CD4-positive, alpha-beta memory T cell (primary cell): ENCODE data around the gene SLC5A1. TPM values are rescaled to one million over a fixed set of nuclear protein-coding genes. Genes with fewer than 3 reads are reported as not detected.

Experiments
- CTCF ChIA-PET: fragments of 350-600 bp; sonication (Branson Sonifier 250); formaldehyde crosslinking; loops from one replicate; lab custom pipeline; 2021; ENCODE audit warnings: inconsistent platforms; ENCODE audit not compliant: partially characterized antibody; lab: Charles Lee
- POLR2A ChIA-PET: fragments of 350-600 bp; sonication (Branson Sonifier 250); formaldehyde crosslinking; loops from one replicate; lab custom pipeline; 2021; ENCODE audit not compliant: partially characterized antibody; lab: Charles Lee
- DNase-seq, 5 donors: peaks; one replicate each; pipeline versions ENCODE4 v3.0.0 to v3.0.0-alpha.2; 2020 to 2022; ENCODE audit warnings: mixed read lengths in 1 of 5
- H3K27ac ChIP-seq: one replicate; pipeline ENCODE4 v1.7.0; 2013; ENCODE audit warnings: low read depth, low read length
- H3K27me3 ChIP-seq: 2 replicates; pipeline ENCODE4 v1.7.0; 2013; ENCODE audit warnings: mild to moderate bottlenecking, low read length, moderate library complexity; ENCODE audit not compliant: insufficient read depth
- H3K36me3 ChIP-seq: 2 replicates; pipeline ENCODE4 v1.7.0; 2013; ENCODE audit warnings: mild to moderate bottlenecking, low read length, moderate library complexity; ENCODE audit not compliant: insufficient read depth
- H3K4me1 ChIP-seq: 2 replicates; pipeline ENCODE4 v1.7.0; 2013; ENCODE audit warnings: mild to moderate bottlenecking, low read length, moderate library complexity; ENCODE audit not compliant: insufficient read depth
- H3K4me3 ChIP-seq, 2 donors: one replicate each; pipeline ENCODE4 v1.7.0; 2013; ENCODE audit warnings: low read length in 2 of 2, mild to moderate bottlenecking in 1 of 2
- H3K9me3 ChIP-seq, 2 donors: one replicate each; pipeline ENCODE4 v1.7.0; 2013; ENCODE audit warnings: low read length in 2 of 2, control low read depth in 1 of 2; ENCODE audit not compliant: control insufficient read depth in 1 of 2
- H3K27ac Mint-ChIP-seq, 7 donors: one replicate each; pipeline ENCODE4 v1.8.0; 2020 to 2021; ENCODE audit warnings: mixed read lengths in 7 of 7, mild to moderate bottlenecking in 6 of 7, inconsistent platforms in 3 of 7, moderate library complexity in 3 of 7
- H3K27me3 Mint-ChIP-seq, 2 donors: one replicate each; pipeline ENCODE4 v1.8.0; 2020 to 2021; ENCODE audit warnings: mixed read lengths in 2 of 2
- H3K36me3 Mint-ChIP-seq, 2 donors: one replicate each; pipeline ENCODE4 v1.8.0; 2020 to 2021; ENCODE audit warnings: mixed read lengths in 2 of 2, inconsistent platforms in 1 of 2, mild to moderate bottlenecking in 1 of 2
- H3K4me1 Mint-ChIP-seq, 4 donors: one replicate each; pipeline ENCODE4 v1.8.0; 2020 to 2021; ENCODE audit warnings: mixed read lengths in 4 of 4, mild to moderate bottlenecking in 1 of 4
- H3K4me3 Mint-ChIP-seq, 8 donors: one replicate each; pipeline ENCODE4 v1.8.0; 2020 to 2021; ENCODE audit warnings: mixed read lengths in 8 of 8, mild to moderate bottlenecking in 7 of 8, moderate library complexity in 6 of 8, inconsistent platforms in 3 of 8
- H3K9me3 Mint-ChIP-seq, 8 donors: one replicate each; pipeline ENCODE4 v1.8.0; 2020 to 2021; ENCODE audit warnings: mixed read lengths in 8 of 8, mild to moderate bottlenecking in 5 of 8, inconsistent platforms in 3 of 8, moderate library complexity in 1 of 8
- intact Hi-C: fragments of 100-400 bp; cut with micrococcal nuclease; formaldehyde crosslinking; loops from one replicate; pipeline ENCODE4 v1.15.1; 2023
- polyA plus RNA-seq, 2 donors: library from polyadenylated mRNA; unstranded; fragments of 300-500 nt; fragmentation: Illumina TruSeq; gene quantifications; one replicate each; pipeline ENCODE4 v1.2.3, GENCODE V29; 2021
- total RNA-seq, 2 experiments: library from RNA; stranded (reverse); gene quantifications; one replicate each; pipeline ENCODE4 v1.2.3, GENCODE V29; 2021

The SLC5A1 gene
- total and polyA plus RNA-seq, 4 experiments from 2014 or later = not detected

- Histone ChIP-seq H3K27ac (no peak overlapping the region), H3K36me3 (no peaks in the 10 kb centered on the region), H3K4me1 (peaks cover 14% of the 10 kb centered on the region), H3K9me3 (no peaks in the 10 kb centered on the region), H3K4me3 (no peak overlapping the region), H3K27me3 (peaks cover 11% of the 10 kb centered on the region)
- H3K4me3 Mint-ChIP-seq = no peak overlapping the region
- H3K27me3 Mint-ChIP-seq = peaks cover 16 to 32% of the 10 kb centered on the region in 2 donors
- no peak overlapping the region for H3K27ac Mint-ChIP-seq
- H3K4me1 Mint-ChIP-seq = peaks cover 8 to 18% (median 15%) of the 10 kb centered on the region in 4 donors
- intact Hi-C loops = no loop called here
- H3K36me3 Mint-ChIP-seq = no peaks in the 10 kb centered on the region
- H3K9me3 Mint-ChIP-seq = no peaks in the 10 kb centered on the region
- DNase-seq = no peak
- CTCF ChIA-PET = no interaction called here
- POLR2A ChIA-PET = no interaction called here
These were observed 5.0 kb downstream of the SLC5A1 start for GRCh38 chr22:32048069-32048468.

- Histone ChIP-seq H3K27ac (no peak overlapping the region), H3K4me3 (no peak overlapping the region), H3K36me3 (no peaks in the 10 kb centered on the region), H3K4me1 (peaks cover 14% of the 10 kb centered on the region), H3K27me3 (peaks cover 10% of the 10 kb centered on the region), H3K9me3 (no peaks in the 10 kb centered on the region)
- intact Hi-C loops = no loop called here
- peak overlapping the region; percentile 7 to 64 (median 40) for H3K27ac Mint-ChIP-seq
- H3K4me1 Mint-ChIP-seq = peaks cover 8 to 18% (median 14%) of the 10 kb centered on the region in 4 donors
- H3K4me3 Mint-ChIP-seq = peak overlapping the region in 2 of 8 donors; percentile 35 to 52
- no peaks in the 10 kb centered on the region for H3K36me3 Mint-ChIP-seq
- DNase-seq = peak; percentile 55 to 79 (median 59)
- H3K27me3 Mint-ChIP-seq = peaks cover 14 to 24% of the 10 kb centered on the region in 2 donors
- H3K9me3 Mint-ChIP-seq = no peaks in the 10 kb centered on the region
- ChIA-PET POLR2A (no interaction called here), CTCF (interaction anchor here (1.1 to 1.6 kb wide), 2 partner anchors 73 to 81 kb away, joined by 3 to 4 read pairs; no protein-coding TSS in a partner anchor)
These were observed 7.8 kb downstream of the SLC5A1 start for GRCh38 chr22:32050678-32051515.

GRCh38 chr22:32052244-32052643 is 9.2 kb downstream of the SLC5A1 start:
- intact Hi-C loops = no loop called here
- Mint-ChIP-seq H3K4me1 (peaks cover 8 to 18% (median 14%) of the 10 kb centered on the region in 4 donors), H3K27me3 (peaks cover 7 to 16% of the 10 kb centered on the region in 2 donors), H3K36me3 (no peaks in the 10 kb centered on the region), H3K27ac (no peak overlapping the region), H3K4me3 (no peak overlapping the region), H3K9me3 (no peaks in the 10 kb centered on the region)
- POLR2A ChIA-PET = no interaction called here
- no peak overlapping the region for H3K4me3 ChIP-seq
- no peak overlapping the region for H3K27ac ChIP-seq
- peaks cover 10% of the 10 kb centered on the region for H3K27me3 ChIP-seq
- CTCF ChIA-PET = interaction anchor here (1.6 kb wide), 1 partner anchor 82 kb away, joined by 3 read pairs; no protein-coding TSS in a partner anchor
- H3K4me1 ChIP-seq = peaks cover 14% of the 10 kb centered on the region
- H3K9me3 ChIP-seq = no peaks in the 10 kb centered on the region
- H3K36me3 ChIP-seq = no peaks in the 10 kb centered on the region
- DNase-seq = no peak

- H3K4me1 Mint-ChIP-seq = peaks cover 8 to 18% (median 14%) of the 10 kb centered on the region in 4 donors
- peaks cover 4 to 20% of the 10 kb centered on the region in 2 donors for H3K27me3 Mint-ChIP-seq
- CTCF ChIA-PET = no interaction called here
These were observed 10.1 kb downstream of the SLC5A1 start for GRCh38 chr22:32052936-32053791.

GRCh38 chr22:32055069-32055468 is 12.0 kb downstream of the SLC5A1 start:
- Mint-ChIP-seq H3K27ac (no peak overlapping the region), H3K4me3 (no peak overlapping the region), H3K36me3 (no peaks in the 10 kb centered on the region), H3K27me3 (peaks cover 7 to 21% of the 10 kb centered on the region in 2 donors), H3K9me3 (no peaks in the 10 kb centered on the region), H3K4me1 (peaks cover 8 to 18% (median 14%) of the 10 kb centered on the region in 4 donors)
- intact Hi-C loops = no loop called here
- ChIA-PET CTCF (no interaction called here), POLR2A (no interaction called here)
- H3K27ac ChIP-seq = no peak overlapping the region
- DNase-seq = no peak
- H3K4me3 ChIP-seq = no peak overlapping the region
- H3K9me3 ChIP-seq = no peaks in the 10 kb centered on the region
- peaks cover 14% of the 10 kb centered on the region for H3K4me1 ChIP-seq
- no peaks in the 10 kb centered on the region for H3K36me3 ChIP-seq
- peaks cover 15% of the 10 kb centered on the region for H3K27me3 ChIP-seq

More at GRCh38 chr22:32052936-32053791, 10.1 kb downstream of the SLC5A1 start:
- Mint-ChIP-seq H3K36me3 (no peaks in the 10 kb centered on the region), H3K4me3 (no peak overlapping the region), H3K27ac (no peak overlapping the region), H3K9me3 (no peaks in the 10 kb centered on the region)
- peaks cover 10% of the 10 kb centered on the region for H3K27me3 ChIP-seq
- H3K4me3 ChIP-seq = no peak overlapping the region
- no peaks in the 10 kb centered on the region for H3K36me3 ChIP-seq
- peaks cover 14% of the 10 kb centered on the region for H3K4me1 ChIP-seq
- POLR2A ChIA-PET = interaction anchor here (0.7 kb wide), 1 partner anchor 101 kb away, joined by 3 read pairs; no protein-coding TSS in a partner anchor
- H3K9me3 ChIP-seq = no peaks in the 10 kb centered on the region
- intact Hi-C loops = no loop called here
- H3K27ac ChIP-seq = no peak overlapping the region
- no peak for DNase-seq

GRCh38 chr22:32058656-32059260 is 15.7 kb downstream of the SLC5A1 start:
- ChIA-PET CTCF (no interaction called here), POLR2A (no interaction called here)
- H3K9me3 ChIP-seq = no peaks in the 10 kb centered on the region
- intact Hi-C loops = no loop called here
- no peaks in the 10 kb centered on the region for H3K36me3 ChIP-seq
- peaks cover 5% of the 10 kb centered on the region for H3K27me3 ChIP-seq
- no peak overlapping the region for H3K4me3 ChIP-seq
- H3K27ac Mint-ChIP-seq = no peak overlapping the region
- no peaks in the 10 kb centered on the region for H3K4me1 ChIP-seq
- no peak for DNase-seq
- peaks cover 6 to 20% of the 10 kb centered on the region in 2 donors for H3K27me3 Mint-ChIP-seq
- peaks cover 0 to 8% (median 2%) of the 10 kb centered on the region in 8 donors for H3K9me3 Mint-ChIP-seq
- H3K27ac ChIP-seq = no peak overlapping the region
- no peak overlapping the region for H3K4me3 Mint-ChIP-seq
- no peaks in the 10 kb centered on the region for H3K4me1 Mint-ChIP-seq
- H3K36me3 Mint-ChIP-seq = peaks cover 0 to 4% of the 10 kb centered on the region in 2 donors
